H9 (cell line): ENCODE measurements around the gene INTS6. TPM values are rescaled to one million over a fixed set of nuclear protein-coding genes. Genes with fewer than 3 reads are reported as not detected.

Experiments
- DNase-seq: peaks from one replicate; pipeline ENCODE4 v3.0.0-alpha.2; 2017
- H2AFZ ChIP-seq: one replicate; pipeline ENCODE4 v1.6.1; 2013; ENCODE audit warnings: mild to moderate bottlenecking, low read length, control low read depth, moderate library complexity
- H2AK5ac ChIP-seq: 2 replicates; pipeline ENCODE4 v1.6.1; 2013; ENCODE audit warnings: low read length, control low read depth, mixed read lengths; ENCODE audit not compliant: insufficient read length
- H2BK120ac ChIP-seq: one replicate; pipeline ENCODE4 v1.6.1; 2013; ENCODE audit warnings: low read depth, mild to moderate bottlenecking, low read length, control low read depth, inconsistent platforms; ENCODE audit not compliant: poor library complexity, severe bottlenecking
- H2BK12ac ChIP-seq: 2 replicates; pipeline ENCODE4 v1.6.1; 2013; ENCODE audit warnings: low read length, control low read depth, mixed read lengths, low read depth; ENCODE audit not compliant: insufficient read length
- H2BK15ac ChIP-seq: 2 replicates; pipeline ENCODE4 v1.6.1; 2013; ENCODE audit warnings: low read depth, low read length, control low read depth
- H2BK20ac ChIP-seq: one replicate; pipeline ENCODE4 v1.6.1; 2013; ENCODE audit warnings: low read depth, mild to moderate bottlenecking, low read length, control low read depth, inconsistent platforms; ENCODE audit not compliant: poor library complexity, severe bottlenecking
- H2BK5ac ChIP-seq: 2 replicates; pipeline ENCODE4 v1.6.1; 2013; ENCODE audit warnings: low read length, control low read depth, mixed read lengths; ENCODE audit not compliant: insufficient read length
- H3K14ac ChIP-seq: 2 replicates; pipeline ENCODE4 v1.6.1; 2013; ENCODE audit warnings: low read length, control low read depth; ENCODE audit not compliant: insufficient read depth
- H3K18ac ChIP-seq: 2 replicates; pipeline ENCODE4 v1.6.1; 2013; ENCODE audit warnings: low read depth, mild to moderate bottlenecking, mixed read lengths, low read length, control low read depth; ENCODE audit not compliant: insufficient read length
- H3K23ac ChIP-seq: 2 replicates; pipeline ENCODE4 v1.6.1; 2013; ENCODE audit warnings: low read length, control low read depth, mixed read lengths, low read depth; ENCODE audit not compliant: insufficient read length
- H3K23me2 ChIP-seq: 2 replicates; pipeline ENCODE4 v1.6.1; 2013; ENCODE audit warnings: low read depth, mild to moderate bottlenecking, mixed read lengths, low read length, control low read depth; ENCODE audit not compliant: insufficient read length, poor library complexity, severe bottlenecking
- H3K27ac ChIP-seq: 2 replicates; pipeline ENCODE4 v1.5.1; 2013; ENCODE audit warnings: low read length, control low read depth, mixed read lengths, low read depth; ENCODE audit not compliant: insufficient read length
- H3K27me3 ChIP-seq: 2 replicates; pipeline ENCODE4 v1.6.1; 2013; ENCODE audit warnings: low read length, control low read depth, inconsistent platforms; ENCODE audit not compliant: insufficient read depth
- H3K4ac ChIP-seq: 2 replicates; pipeline ENCODE4 v1.6.1; 2013; ENCODE audit warnings: low read depth, mild to moderate bottlenecking, control low read depth, inconsistent platforms, low read length, moderate library complexity
- H3K4me1 ChIP-seq: 2 replicates; pipeline ENCODE4 v1.6.1; 2013; ENCODE audit warnings: low read length, control low read depth, inconsistent platforms; ENCODE audit not compliant: insufficient read depth
- H3K4me2 ChIP-seq: 2 replicates; pipeline ENCODE4 v1.6.1; 2013; ENCODE audit warnings: low read length, control low read depth, mixed read lengths; ENCODE audit not compliant: insufficient read length, insufficient read depth
- H3K56ac ChIP-seq: 2 replicates; pipeline ENCODE4 v1.6.1; 2013; ENCODE audit warnings: low read depth, mild to moderate bottlenecking, mixed read lengths, low read length, control low read depth; ENCODE audit not compliant: insufficient read length
- H3K79me1 ChIP-seq: 2 replicates; pipeline ENCODE4 v1.6.1; 2013; ENCODE audit warnings: low read depth, mild to moderate bottlenecking, moderate library complexity, low read length, control low read depth, inconsistent platforms; ENCODE audit not compliant: insufficient read depth, poor library complexity, severe bottlenecking
- H3K79me2 ChIP-seq: 2 replicates; pipeline ENCODE4 v1.6.1; 2013; ENCODE audit warnings: low read length, control low read depth, inconsistent platforms; ENCODE audit not compliant: insufficient read depth
- H3K9ac ChIP-seq: 2 replicates; pipeline ENCODE4 v1.6.1; 2013; ENCODE audit warnings: low read length, control low read depth, mixed read lengths; ENCODE audit not compliant: insufficient read length; ENCODE audit errors: extremely low read depth
- H3K9me3 ChIP-seq: one replicate; pipeline ENCODE4 v1.6.1; 2013; ENCODE audit warnings: low read depth, low read length, inconsistent platforms; ENCODE audit not compliant: control insufficient read depth
- H3T11ph ChIP-seq: one replicate; pipeline ENCODE4 v1.6.1; 2013; ENCODE audit warnings: mild to moderate bottlenecking, low read length, control low read depth, inconsistent platforms
- H4K20me1 ChIP-seq: one replicate; pipeline ENCODE4 v1.6.1; 2013; ENCODE audit not compliant: control insufficient read depth, insufficient read length, insufficient read depth
- H4K5ac ChIP-seq: 2 replicates; pipeline ENCODE4 v1.6.1; 2013; ENCODE audit warnings: low read depth, mild to moderate bottlenecking, mixed read lengths, low read length, control low read depth; ENCODE audit not compliant: insufficient read length
- H4K8ac ChIP-seq: replicated peaks from 2 replicates; pipeline ENCODE4 v1.6.1; 2013; ENCODE audit warnings: low read length, control low read depth, mixed read lengths, low read depth; ENCODE audit not compliant: insufficient read length
- H4K91ac ChIP-seq: 2 replicates; pipeline ENCODE4 v1.6.1; 2013; ENCODE audit warnings: low read depth, mild to moderate bottlenecking, moderate library complexity, mixed read lengths, low read length, control low read depth; ENCODE audit not compliant: insufficient read length
- H3K27ac Mint-ChIP-seq, 3 experiments: 2 replicates in 2 of 3; 3 replicates in 1 of 3; pipeline ENCODE4 v1.8.0; 2020 to 2021; ENCODE audit warnings: mixed read lengths in 3 of 3, mild to moderate bottlenecking in 1 of 3, moderate library complexity in 1 of 3
- H3K27me3 Mint-ChIP-seq: 2 replicates; pipeline ENCODE4 v1.8.0; 2021; ENCODE audit warnings: low read depth, mild to moderate bottlenecking, moderate library complexity, mixed read lengths
- H3K36me3 Mint-ChIP-seq, 3 experiments: 2 replicates in 2 of 3; 3 replicates in 1 of 3; pipeline ENCODE4 v1.8.0; 2020 to 2021; ENCODE audit warnings: low read depth in 3 of 3, mixed read lengths in 3 of 3; ENCODE audit not compliant: insufficient read depth in 1 of 3
- H3K4me1 Mint-ChIP-seq, 2 experiments: 2 replicates each; pipeline ENCODE4 v1.8.0; 2020; ENCODE audit warnings: mixed read lengths in 2 of 2
- H3K4me3 Mint-ChIP-seq, 2 experiments: 2 replicates in 1 of 2; 3 replicates in 1 of 2; pipeline ENCODE4 v1.8.0; 2020 to 2021; ENCODE audit warnings: mild to moderate bottlenecking in 2 of 2, mixed read lengths in 2 of 2, moderate library complexity in 1 of 2
- H3K9me3 Mint-ChIP-seq, 2 experiments: 2 replicates in 1 of 2; 3 replicates in 1 of 2; pipeline ENCODE4 v1.8.0; 2020; ENCODE audit warnings: mild to moderate bottlenecking in 2 of 2, mixed read lengths in 2 of 2, moderate library complexity in 1 of 2
- CTCF ChIP-seq: fragments of 200-600 bp; sonication (generic); conservative IDR thresholded peaks from 3 replicates; pipeline ENCODE4 v1.8.0; 2021; ENCODE audit warnings: antibody characterized with exemption, mild to moderate bottlenecking
- WGBS: extraction: QIAGEN DNeasy Blood & Tissue Kit; methylation state at CpG from one replicate; pipeline ENCODE4 v1.1.7; 2013; ENCODE audit warnings: missing lambda C conversion rate, low lambda C conversion rate, mixed read lengths; ENCODE audit not compliant: insufficient read length; ENCODE audit errors: extremely low coverage; 5-methylcytosine and 5-hydroxymethylcytosine counted together
- total RNA-seq: library from RNA; stranded (reverse); gene quantifications from 2 replicates; pipeline ENCODE4 v1.2.1, GENCODE V29; 2021

Gene INTS6
- total RNA-seq, 1 experiment from 2014 or later: 61.2 TPM

- Histone ChIP-seq H2BK15ac (no peak overlapping the region), H2AK5ac (no peak overlapping the region), H2AFZ (no peak overlapping the region), H4K20me1 (no peaks in the 10 kb centered on the region), H3K9ac (no peak overlapping the region), H3K23ac (no peak overlapping the region), H2BK120ac (no peak overlapping the region), H3K4ac (no peak overlapping the region), H3T11ph (no peak overlapping the region), H3K27me3 (no peaks in the 10 kb centered on the region; the same call in 1 of the 2 replicates), H3K56ac (no peak overlapping the region), H3K4me2 (no peak overlapping the region), H2BK12ac (no peak overlapping the region), H3K18ac (no peak overlapping the region), H3K23me2 (no peaks in the 10 kb centered on the region), H4K91ac (no peak overlapping the region), H3K27ac (no peak overlapping the region), H4K8ac (no peak overlapping the region), H4K5ac (no peak overlapping the region), H3K9me3 (no peaks in the 10 kb centered on the region), H3K79me1 (no peaks in the 10 kb centered on the region), H3K4me1 (peaks cover 6% of the 10 kb centered on the region), H2BK20ac (no peak overlapping the region), H3K14ac (no peak overlapping the region), H3K79me2 (no peaks in the 10 kb centered on the region), H2BK5ac (no peak overlapping the region)
- DNase-seq: no peak
- Mint-ChIP-seq H3K4me3 (no peak overlapping the region), H3K27me3 (no peaks in the 10 kb centered on the region; the same call in 1 of the 2 replicates), H3K4me1 (peaks cover 25 to 32% of the 10 kb centered on the region in 2 experiments), H3K27ac (no peak overlapping the region), H3K36me3 (peaks cover 0 to 8% (median 4%) of the 10 kb centered on the region in 3 experiments; a peak in 5 of 7 replicates), H3K9me3 (peaks cover under 1 to 1% of the 10 kb centered on the region in 2 experiments; a peak in 3 of 5 replicates)
- no CpG with 5 or more reads among the region's 1 CpG for WGBS
- TF ChIP-seq CTCF: no peak
Observed at GRCh38 chr13:51317262-51317661, 135.6 kb downstream of the INTS6 start.
